ENCODE results near the gene VANGL2.

The VANGL2 gene

DNA sequence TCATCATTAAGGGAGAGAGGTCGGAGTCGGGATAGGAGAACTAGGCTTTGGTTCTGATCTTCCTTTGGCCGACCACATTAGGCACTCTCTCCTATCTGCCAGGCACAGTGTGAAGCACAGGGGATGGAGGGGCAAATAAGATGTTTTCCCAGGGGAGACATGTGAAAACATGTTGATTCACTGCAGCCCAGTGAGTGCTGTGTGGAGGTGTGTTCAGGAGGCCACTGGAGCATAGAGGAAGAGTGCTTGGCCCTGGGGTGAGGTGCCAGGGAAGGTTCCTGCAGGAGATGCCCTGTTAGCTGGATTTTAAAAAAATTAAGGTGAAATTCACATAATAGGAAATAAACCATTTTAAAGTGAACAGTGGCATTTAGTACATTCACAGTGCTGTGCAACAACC is 3.7 kb downstream of the VANGL2 start:
- H3K4me3 ChIP-seq (replicated peaks; ENCODE audit: low read depth, low read length) = no peak overlapping the region
- DNase-seq (ENCODE audit: low read depth) = no peak
- TF ChIP-seq, protein P1, sequence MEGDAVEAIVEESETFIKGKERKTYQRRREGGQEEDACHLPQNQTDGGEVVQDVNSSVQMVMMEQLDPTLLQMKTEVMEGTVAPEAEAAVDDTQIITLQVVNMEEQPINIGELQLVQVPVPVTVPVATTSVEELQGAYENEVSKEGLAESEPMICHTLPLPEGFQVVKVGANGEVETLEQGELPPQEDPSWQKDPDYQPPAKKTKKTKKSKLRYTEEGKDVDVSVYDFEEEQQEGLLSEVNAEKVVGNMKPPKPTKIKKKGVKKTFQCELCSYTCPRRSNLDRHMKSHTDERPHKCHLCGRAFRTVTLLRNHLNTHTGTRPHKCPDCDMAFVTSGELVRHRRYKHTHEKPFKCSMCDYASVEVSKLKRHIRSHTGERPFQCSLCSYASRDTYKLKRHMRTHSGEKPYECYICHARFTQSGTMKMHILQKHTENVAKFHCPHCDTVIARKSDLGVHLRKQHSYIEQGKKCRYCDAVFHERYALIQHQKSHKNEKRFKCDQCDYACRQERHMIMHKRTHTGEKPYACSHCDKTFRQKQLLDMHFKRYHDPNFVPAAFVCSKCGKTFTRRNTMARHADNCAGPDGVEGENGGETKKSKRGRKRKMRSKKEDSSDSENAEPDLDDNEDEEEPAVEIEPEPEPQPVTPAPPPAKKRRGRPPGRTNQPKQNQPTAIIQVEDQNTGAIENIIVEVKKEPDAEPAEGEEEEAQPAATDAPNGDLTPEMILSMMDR (IDR thresholded peaks at IDR 0.05; ENCODE audit: low read length, missing control alignments) = no peak

DNA sequence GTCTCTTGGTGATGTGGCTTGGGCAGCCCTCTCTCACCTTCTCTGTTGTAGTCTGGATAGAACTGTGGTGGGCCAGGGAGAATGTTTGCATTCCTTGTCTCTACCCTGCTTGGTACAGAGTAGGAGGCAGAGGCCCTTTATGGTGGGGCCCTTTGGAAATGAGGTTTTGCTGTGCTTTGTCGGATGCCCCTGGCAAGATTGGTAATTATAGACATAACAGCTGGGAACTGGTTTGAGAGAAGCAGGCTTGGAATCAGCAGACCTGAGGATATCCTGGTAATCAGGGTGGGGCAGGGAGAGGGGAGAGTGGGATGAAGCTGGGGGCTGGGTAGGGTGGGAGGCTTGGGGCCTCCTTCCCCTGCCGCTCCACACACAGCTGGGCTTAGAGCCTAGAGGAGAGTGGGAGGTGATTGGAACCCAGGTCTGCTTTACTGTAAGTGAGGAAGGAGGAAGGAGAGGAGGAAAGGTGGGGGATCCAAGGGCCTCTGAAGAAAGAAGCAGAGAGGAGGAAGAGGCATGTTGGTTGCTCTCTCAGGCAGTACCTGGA is 5.0 kb downstream of the VANGL2 start:
- TF ChIP-seq, protein P1 (IDR thresholded peaks at IDR 0.05; ENCODE audit: low read length, missing control alignments) = no peak
- DNase-seq (ENCODE audit: low read depth) = no peak
- H3K4me3 ChIP-seq (replicated peaks; ENCODE audit: low read depth, low read length) = no peak overlapping the region

DNA sequence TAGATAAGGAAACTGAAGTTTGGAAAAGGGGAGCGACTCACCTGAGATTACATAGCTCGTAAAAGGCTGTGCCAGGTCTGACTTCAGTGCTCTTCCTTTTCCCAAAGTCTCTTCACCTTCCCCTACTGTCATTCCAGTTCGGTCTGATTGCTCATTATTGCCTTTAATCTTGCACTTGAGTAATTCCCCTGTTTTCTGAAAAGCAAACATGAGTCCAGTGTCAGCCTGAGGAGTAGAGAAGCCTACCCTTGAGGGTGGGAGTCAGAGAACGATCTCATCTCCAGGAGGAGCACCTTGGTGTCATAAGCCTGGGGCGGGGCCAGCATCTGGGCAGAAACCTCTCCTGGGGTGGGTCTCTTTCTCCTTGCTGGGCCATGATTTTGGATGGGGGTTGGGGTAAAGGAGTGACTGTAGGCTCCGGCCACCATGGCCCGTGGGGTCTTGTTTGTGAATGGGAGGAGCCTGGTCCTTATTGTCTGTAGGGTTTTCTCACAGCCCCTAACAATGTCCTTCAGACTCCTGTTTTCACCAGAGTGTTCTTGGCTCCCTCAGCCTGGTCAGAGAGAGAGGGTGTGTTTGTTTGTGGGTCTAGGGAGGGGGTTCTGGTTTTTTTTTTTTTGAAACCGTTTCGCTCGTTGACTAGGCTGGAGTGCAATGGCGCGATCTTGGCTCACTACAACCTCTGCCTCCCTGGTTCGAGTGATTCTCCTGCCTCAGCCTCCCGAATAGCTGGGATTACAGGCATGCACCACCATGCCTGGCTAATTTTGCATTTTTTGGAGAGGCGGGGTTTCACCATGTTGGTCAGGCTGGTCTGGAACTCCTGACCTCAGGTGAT is 6.0 kb downstream of the VANGL2 start:
- TF ChIP-seq, protein P1 (IDR thresholded peaks at IDR 0.05; ENCODE audit: low read length, missing control alignments) = no peak
- no peak overlapping the region for H3K4me3 ChIP-seq (replicated peaks; ENCODE audit: low read depth, low read length)
- no peak for DNase-seq (ENCODE audit: low read depth)

GRCh38 chr1:160407839-160408801 is 7.8 kb downstream of the VANGL2 start:
- TF ChIP-seq, protein P1 (IDR thresholded peaks at IDR 0.05; ENCODE audit: low read length, missing control alignments) = no peak
- peak; percentile 29 for DNase-seq (ENCODE audit: low read depth)
- no peak overlapping the region for H3K4me3 ChIP-seq (replicated peaks; ENCODE audit: low read depth, low read length)

- no peak overlapping the region for H3K4me3 ChIP-seq (replicated peaks; ENCODE audit: low read depth, low read length)
- no peak for DNase-seq (ENCODE audit: low read depth)
- TF ChIP-seq, protein P1 (IDR thresholded peaks at IDR 0.05; ENCODE audit: low read length, missing control alignments) = no peak
Observed at GRCh38 chr1:160408864-160409263, 8.5 kb downstream of the VANGL2 start.

DNA sequence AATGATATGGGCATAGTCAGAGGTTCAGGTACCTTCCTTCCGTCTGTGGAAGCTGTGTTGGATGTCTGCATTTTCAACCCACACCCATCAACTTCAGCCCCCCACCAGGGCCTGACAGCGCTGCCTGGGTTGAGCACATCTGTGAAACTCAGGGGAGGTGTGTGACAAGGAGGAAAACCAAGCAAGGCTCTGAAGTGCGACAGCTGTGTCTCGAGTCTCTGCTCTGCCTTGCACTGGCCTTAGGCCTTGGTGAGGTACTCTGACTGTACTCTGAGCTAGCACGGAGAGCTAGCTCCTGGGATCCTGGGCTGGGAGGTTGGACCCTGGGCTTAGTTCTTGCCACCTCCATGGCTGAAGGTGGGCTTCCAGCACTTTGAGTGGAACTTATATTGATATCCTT is 9.1 kb downstream of the VANGL2 start:
- no peak for DNase-seq (ENCODE audit: low read depth)
- TF ChIP-seq, protein P1 (IDR thresholded peaks at IDR 0.05; ENCODE audit: low read length, missing control alignments) = no peak
- no peak overlapping the region for H3K4me3 ChIP-seq (replicated peaks; ENCODE audit: low read depth, low read length)
